Epithelial cell of umbilical artery (primary cell): ENCODE data around the gene KRTAP4-9. TPM values are rescaled to one million over a fixed set of nuclear protein-coding genes. Genes with fewer than 3 reads are reported as not detected.

Source experiments
- total RNA-seq: library from RNA; depleted of rRNA; stranded (reverse); fragments of >200 nt; gene quantifications from 2 replicates; pipeline ENCODE4 v1.2.3, GENCODE V29; 2014

Gene KRTAP4-9
- total RNA-seq, result not detected in 2 replicates

GRCh38 chr17:41105347-41105746, at the start of gene KRTAP4-9:
KRTAP4-9 (plus strand) TSS chr17:41105389; CDS start chr17:41105389, 0 bp downstream.

GRCh38 chr17:41060052-41060604, 45.1 kb upstream of the KRTAP4-9 start, which contains the start of gene KRTAP2-3:
KRTAP2-3 (minus strand) TSS chr17:41060114; CDS start chr17:41060050, 64 bp downstream.

DNA sequence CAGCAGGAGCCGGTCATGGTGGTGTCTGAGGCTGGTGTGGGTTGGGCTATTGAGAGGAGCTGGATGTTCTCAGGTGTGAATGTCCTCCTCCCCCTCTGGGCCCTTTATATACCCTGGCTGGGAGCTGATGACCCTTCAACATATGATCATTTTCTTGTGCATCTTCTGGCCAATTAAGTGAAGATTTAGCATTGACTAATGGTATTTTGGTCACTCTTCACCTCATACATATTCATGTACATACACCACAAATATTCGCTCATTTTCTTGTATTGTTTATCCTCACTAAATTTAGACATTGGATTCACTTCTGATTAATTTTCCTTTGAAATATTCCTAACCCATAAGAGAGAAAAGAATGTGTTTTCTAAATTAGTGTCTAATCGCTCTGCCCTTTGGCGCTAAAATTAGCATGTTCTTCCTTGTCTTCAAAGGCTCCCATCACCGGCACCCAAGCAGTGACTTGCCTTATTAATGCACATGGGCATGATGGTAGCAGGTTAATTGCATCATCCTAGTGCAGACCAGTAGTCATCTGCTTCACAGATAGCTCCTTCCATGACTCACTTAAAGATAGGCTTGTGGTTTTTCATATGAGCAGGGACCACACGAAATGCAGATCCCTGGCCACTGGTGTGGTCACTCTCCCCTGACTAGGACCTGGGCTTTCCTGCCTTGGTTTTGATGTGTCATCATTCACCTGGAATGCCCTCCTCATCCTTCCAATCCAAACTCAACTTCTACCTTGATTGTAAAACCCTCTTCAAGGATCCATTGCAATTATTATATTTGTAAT, 39.2 kb upstream of the KRTAP4-9 start, which contains the start of gene KRTAP2-4:
TSS of gene KRTAP2-4 (minus strand) at position 51 of the 796 bp plus-strand sequence. CDS start at position 17, 34 bp downstream.

DNA sequence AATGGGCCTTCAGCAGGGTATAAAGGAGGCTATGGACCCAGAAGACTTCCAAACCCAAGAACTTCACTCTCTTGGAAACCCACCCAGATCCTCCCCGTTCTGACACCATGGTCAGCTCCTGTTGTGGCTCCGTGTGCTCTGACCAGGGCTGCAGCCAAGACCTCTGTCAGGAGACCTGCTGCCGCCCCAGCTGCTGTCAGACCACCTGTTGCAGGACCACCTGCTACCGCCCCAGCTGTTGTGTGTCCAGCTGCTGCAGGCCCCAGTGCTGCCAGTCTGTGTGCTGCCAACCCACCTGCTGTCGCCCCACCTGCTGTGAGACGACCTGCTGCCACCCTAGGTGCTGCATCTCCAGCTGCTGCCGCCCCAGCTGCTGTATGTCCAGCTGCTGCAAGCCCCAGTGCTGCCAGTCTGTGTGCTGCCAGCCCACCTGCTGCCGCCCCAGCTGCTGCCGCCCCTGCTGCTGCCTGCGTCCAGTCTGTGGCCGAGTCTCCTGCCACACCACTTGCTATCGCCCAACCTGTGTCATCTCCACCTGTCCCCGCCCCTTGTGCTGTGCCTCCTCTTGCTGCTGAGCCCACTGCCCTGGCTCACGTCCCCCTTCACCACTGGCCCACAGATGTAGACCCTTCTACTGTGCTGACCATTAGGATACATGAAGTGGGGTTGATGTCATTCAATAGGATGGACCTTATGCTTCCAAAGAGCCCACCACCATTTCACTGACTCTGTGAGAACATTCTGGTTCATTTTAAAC, 20.9 kb upstream of the KRTAP4-9 start, which contains the start of gene KRTAP4-7:
TSS of gene KRTAP4-7 (plus strand) at position 51 of the 757 bp plus-strand sequence. CDS start at position 108, 57 bp downstream.

DNA sequence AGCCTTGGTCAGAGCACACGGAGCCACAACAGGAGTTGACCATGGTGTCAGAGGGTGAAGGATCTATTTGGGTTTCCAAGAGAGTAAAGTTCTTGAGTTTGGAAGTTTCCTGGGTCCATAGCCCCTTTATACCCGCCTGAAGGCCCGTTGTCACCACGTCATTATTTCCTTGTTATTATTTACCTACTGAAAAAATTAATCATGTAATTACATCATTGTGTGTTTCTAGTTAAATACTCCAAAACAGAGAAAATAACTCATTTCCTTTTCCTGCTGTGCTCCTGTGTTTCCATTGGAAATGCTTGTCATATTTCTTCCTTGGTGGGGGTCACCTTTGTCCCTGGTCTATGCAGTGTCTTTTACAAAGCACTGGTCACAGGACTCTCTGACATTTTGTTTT, 7.1 kb upstream of the KRTAP4-9 start, which contains the start of gene KRTAP4-8:
TSS of gene KRTAP4-8 (minus strand) at position 101 of the 400 bp plus-strand sequence. CDS start at position 43, 58 bp downstream.

GRCh38 chr17:41101586-41102259, 3.5 kb upstream of the KRTAP4-9 start, which contains the start of gene KRTAP4-16:
KRTAP4-16 (minus strand) TSS chr17:41102209; CDS start chr17:41102209, 0 bp downstream.

GRCh38 chr17:41117846-41118386, 12.7 kb downstream of the KRTAP4-9 start, which contains the start of gene KRTAP4-11:
KRTAP4-11 (minus strand) TSS chr17:41118373; CDS start chr17:41118315, 58 bp downstream.

GRCh38 chr17:41123991-41124371, 18.8 kb downstream of the KRTAP4-9 start, which contains the start of gene KRTAP4-12:
KRTAP4-12 (minus strand) TSS chr17:41124182; CDS start chr17:41124122, 60 bp downstream.

GRCh38 chr17:41140360-41141131, 35.4 kb downstream of the KRTAP4-9 start, which contains the start of gene KRTAP4-6:
KRTAP4-6 (minus strand) TSS chr17:41140544; CDS start chr17:41140487, 57 bp downstream.

GRCh38 chr17:41149652-41149985, 44.4 kb downstream of the KRTAP4-9 start, which contains the start of gene KRTAP4-5:
KRTAP4-5 (minus strand) TSS chr17:41149825; CDS start chr17:41149767, 58 bp downstream.

Other genes starting within 250 kb of the KRTAP4-9 start
- gene KRT12, start 238.2 kb upstream of the KRTAP4-9 start, total RNA-seq, result not detected in 2 replicates
- gene KRT20, start 220.1 kb upstream of the KRTAP4-9 start, total RNA-seq, result not detected in 2 replicates
- gene KRT23, start 167.7 kb upstream of the KRTAP4-9 start, total RNA-seq, result not detected in 2 replicates
- gene KRT39, start 138.4 kb upstream of the KRTAP4-9 start, total RNA-seq, result not detected in 2 replicates
- gene KRT40, start 121.1 kb upstream of the KRTAP4-9 start, total RNA-seq, result not detected in 2 replicates
- not detected in 2 replicates for gene KRTAP3-3, start 111.2 kb upstream of the KRTAP4-9 start, total RNA-seq
- not detected in 2 replicates for gene KRTAP3-2, start 105.5 kb upstream of the KRTAP4-9 start, total RNA-seq
- not detected in 2 replicates for gene KRTAP3-1, start 96.3 kb upstream of the KRTAP4-9 start, total RNA-seq
- gene KRTAP1-5, start 78.2 kb upstream of the KRTAP4-9 start, total RNA-seq, result under 0.01 and 0.46 TPM in 2 replicates
- not detected in 2 replicates for gene KRTAP1-4, start 75.2 kb upstream of the KRTAP4-9 start, total RNA-seq
- gene KRTAP1-3, start 70.5 kb upstream of the KRTAP4-9 start, total RNA-seq, result not detected in 2 replicates
- gene KRTAP1-1, start 63.9 kb upstream of the KRTAP4-9 start, total RNA-seq, result not detected in 2 replicates
- gene KRTAP2-1, start 58.1 kb upstream of the KRTAP4-9 start, total RNA-seq, result not detected in 2 replicates
- gene KRTAP2-2, start 50.2 kb upstream of the KRTAP4-9 start, total RNA-seq, result not detected in 2 replicates
- gene KRTAP2-3, start 45.3 kb upstream of the KRTAP4-9 start, total RNA-seq, result not detected in 2 replicates
- not detected in 2 replicates for gene KRTAP2-4, start 39.5 kb upstream of the KRTAP4-9 start, total RNA-seq
- gene KRTAP4-7, start 21.2 kb upstream of the KRTAP4-9 start, total RNA-seq, result not detected in 2 replicates
- not detected in 2 replicates for gene KRTAP4-8, start 7.2 kb upstream of the KRTAP4-9 start, total RNA-seq
- not detected in 2 replicates for gene KRTAP4-16, start 3.2 kb upstream of the KRTAP4-9 start, total RNA-seq
- gene KRTAP4-11, start 13.0 kb downstream of the KRTAP4-9 start, total RNA-seq, result not detected in 2 replicates
- gene KRTAP4-12, start 18.8 kb downstream of the KRTAP4-9 start, total RNA-seq, result not detected in 2 replicates
- gene KRTAP4-6, start 35.2 kb downstream of the KRTAP4-9 start, total RNA-seq, result not detected in 2 replicates
- gene KRTAP4-5, start 44.4 kb downstream of the KRTAP4-9 start, total RNA-seq, result not detected in 2 replicates
- gene KRTAP4-4, start 55.4 kb downstream of the KRTAP4-9 start, total RNA-seq, result not detected in 2 replicates
- not detected in 2 replicates for gene KRTAP4-3, start 62.8 kb downstream of the KRTAP4-9 start, total RNA-seq
- gene KRTAP4-2, start 72.8 kb downstream of the KRTAP4-9 start, total RNA-seq, result not detected in 2 replicates
- gene KRTAP4-1, start 79.5 kb downstream of the KRTAP4-9 start, total RNA-seq, result not detected in 2 replicates
- gene KRTAP9-1, start 84.5 kb downstream of the KRTAP4-9 start, total RNA-seq, result not detected in 2 replicates
- not detected in 2 replicates for gene KRTAP9-2, start 121.3 kb downstream of the KRTAP4-9 start, total RNA-seq
- not detected in 2 replicates for gene KRTAP9-3, start 127.1 kb downstream of the KRTAP4-9 start, total RNA-seq
- gene KRTAP9-8, start 132.6 kb downstream of the KRTAP4-9 start, total RNA-seq, result not detected in 2 replicates
- gene KRTAP9-4, start 144.3 kb downstream of the KRTAP4-9 start, total RNA-seq, result not detected in 2 replicates
- gene KRTAP9-9, start 150.0 kb downstream of the KRTAP4-9 start, total RNA-seq, result not detected in 2 replicates
- not detected in 2 replicates for gene KRTAP9-6, start 160.0 kb downstream of the KRTAP4-9 start, total RNA-seq
- gene KRTAP9-7, start 170.3 kb downstream of the KRTAP4-9 start, total RNA-seq, result not detected in 2 replicates
- gene KRTAP29-1, start 197.5 kb downstream of the KRTAP4-9 start, total RNA-seq, result not detected in 2 replicates
- gene KRTAP16-1, start 203.9 kb downstream of the KRTAP4-9 start, total RNA-seq, result not detected in 2 replicates
- not detected in 2 replicates for gene KRTAP17-1, start 210.3 kb downstream of the KRTAP4-9 start, total RNA-seq
- not detected in 2 replicates for gene KRT33A, start 245.4 kb downstream of the KRTAP4-9 start, total RNA-seq